GM12878 (cell line): ENCODE results near the gene CCBE1. TPM values are rescaled to one million over a fixed set of nuclear protein-coding genes. Genes with fewer than 3 reads are reported as not detected.

Experiments used
- ATAC-seq: fragments of 200-7000 bp; cut with Tn5 transposase; 3 replicates; pipeline ENCODE4 v1.9.1; 2020; ENCODE audit warnings: mild to moderate bottlenecking, moderate library complexity
- BruUV-seq: library from RNA; stranded (reverse); fragments of 400-500 nt; replicated peaks from 2 replicates; lab custom pipeline; 2021; lab: Mats Ljungman, UMichigan
- CTCF ChIA-PET: fragments of 300-600 bp; sonication (Branson Sonifier 250); formaldehyde crosslinking; extraction: SDS; loops from one replicate; lab custom pipeline; 2021; ENCODE audit warnings: inconsistent platforms; lab: Yijun Ruan, JAX
- POLR2A ChIA-PET: fragments of 350-600 bp; formaldehyde crosslinking; extraction: SDS; loops from one replicate; lab custom pipeline; 2021; ENCODE audit warnings: inconsistent platforms; lab: Charles Lee
- RAD21 ChIA-PET: fragments of 300-600 bp; sonication (Branson Sonifier 250); formaldehyde crosslinking; loops from one replicate; lab custom pipeline; 2023; ENCODE audit warnings: antibody characterized with exemption; ENCODE audit not compliant: unreplicated experiment; lab: Charles Lee
- SMC1A ChIA-PET: fragments of 300-600 bp; sonication (Branson Sonifier 250); formaldehyde crosslinking; loops from one replicate; lab custom pipeline; 2023; ENCODE audit not compliant: unreplicated experiment, uncharacterized antibody; lab: Charles Lee
- DNase-seq: peaks from one replicate; pipeline ENCODE4 v3.0.0-alpha.2; 2011; ENCODE audit warnings: low read depth, low spot score
- FAIRE-seq: peaks from 3 replicates; lab custom pipeline; 2011; peaks lifted over from hg19 to GRCh38; lab: Jason Lieb, UNC
- H2AFZ ChIP-seq: 2 replicates; pipeline ENCODE4 v1.6.0; 2011; ENCODE audit warnings: low read depth, low read length, control low read depth; ENCODE audit not compliant: control insufficient read depth
- H3K27ac ChIP-seq: 2 replicates; pipeline ENCODE4 v1.5.1; 2011; ENCODE audit warnings: control low read depth; ENCODE audit not compliant: control insufficient read depth, insufficient read depth
- H3K27me3 ChIP-seq, 2 experiments: replicated peaks in 1 of 2; 2 replicates each; pipeline versions ENCODE4 v1.6.0 to v1.6.1; 2011; ENCODE audit warnings: low read length in 1 of 2; ENCODE audit not compliant: control insufficient read depth in 2 of 2, insufficient read depth in 2 of 2
- H3K36me3 ChIP-seq, 2 experiments: 2 replicates each; pipeline ENCODE4 v1.5.1; 2011; ENCODE audit warnings: low read length in 1 of 2; ENCODE audit not compliant: control insufficient read depth in 2 of 2, insufficient read depth in 2 of 2
- H3K4me1 ChIP-seq: 2 replicates; pipeline ENCODE4 v1.6.1; 2011; ENCODE audit warnings: mild to moderate bottlenecking, low read length, moderate library complexity, mixed read lengths; ENCODE audit not compliant: control insufficient read depth, insufficient read depth
- H3K4me2 ChIP-seq: 2 replicates; pipeline ENCODE4 v1.6.0; 2011; ENCODE audit warnings: control low read depth; ENCODE audit not compliant: control insufficient read depth, insufficient read depth
- H3K4me3 ChIP-seq: fragments of 200-600 bp; sonication (generic); 2 replicates; pipeline ENCODE4 v1.5.1; 2016
- H3K79me2 ChIP-seq: 2 replicates; pipeline ENCODE4 v1.6.0; 2011; ENCODE audit warnings: low read length; ENCODE audit not compliant: control insufficient read depth, insufficient read depth
- H3K9ac ChIP-seq: 2 replicates; pipeline ENCODE4 v1.8.0; 2011; ENCODE audit warnings: low read length, control low read depth, mixed read lengths; ENCODE audit not compliant: control insufficient read depth, insufficient read depth
- H3K9me3 ChIP-seq: replicated peaks from 3 replicates; pipeline ENCODE4 v1.5.1; 2011; ENCODE audit warnings: mild to moderate bottlenecking, low read length; ENCODE audit not compliant: control insufficient read depth, insufficient read depth
- H4K20me1 ChIP-seq: 2 replicates; pipeline ENCODE4 v1.6.0; 2011; ENCODE audit not compliant: control insufficient read depth, insufficient read depth
- CBX5 ChIP-seq: sonication (generic); IDR thresholded peaks from 2 replicates; pipeline ENCODE4 v1.6.1; 2016; ENCODE audit warnings: low read depth, moderate library complexity, mild to moderate bottlenecking, inconsistent platforms
- CEBPZ ChIP-seq: fragments of 150-350 bp; IDR thresholded peaks from 2 replicates; pipeline ENCODE4 v1.6.1; 2016; ENCODE audit warnings: low read depth, low read length
- CREM ChIP-seq: IDR thresholded peaks from 2 replicates; pipeline ENCODE4 v1.6.1; 2014; ENCODE audit warnings: antibody characterized with exemption, low read depth
- DPF2 ChIP-seq: fragments of 450-650 bp; IDR thresholded peaks from 2 replicates; pipeline ENCODE4 v1.6.1; 2017; ENCODE audit warnings: mild to moderate bottlenecking
- EZH2 ChIP-seq: IDR thresholded peaks from 2 replicates; pipeline ENCODE4 v1.6.1; 2012; ENCODE audit warnings: low read depth, mild to moderate bottlenecking, control low read depth, inconsistent platforms, low read length, borderline replicate concordance; ENCODE audit not compliant: control insufficient read depth
- JUND ChIP-seq: IDR thresholded peaks from 2 replicates; pipeline ENCODE4 v1.6.1; 2012; ENCODE audit warnings: low read depth, mild to moderate bottlenecking, low read length, improper control_type of control experiment, moderate library complexity
- PAX8 ChIP-seq: fragments of 450-650 bp; IDR thresholded peaks from 2 replicates; pipeline ENCODE4 v1.6.1; 2017; ENCODE audit warnings: mild to moderate bottlenecking, moderate library complexity
- PML ChIP-seq: IDR thresholded peaks from 2 replicates; pipeline ENCODE4 v1.6.1; 2012; ENCODE audit warnings: low read length, inconsistent platforms
- SMC3 ChIP-seq: IDR thresholded peaks from 2 replicates; pipeline ENCODE4 v1.6.1; 2011; ENCODE audit warnings: low read length, improper control_type of control experiment, borderline replicate concordance
- SP1 ChIP-seq: IDR thresholded peaks from one replicate; pipeline ENCODE4 v1.6.1; 2011; ENCODE audit warnings: low read depth, low read length
- SREBF2 ChIP-seq: IDR thresholded peaks from 2 replicates; pipeline ENCODE4 v1.6.1; 2012; ENCODE audit warnings: mild to moderate bottlenecking, low read length
- TBL1XR1 ChIP-seq: IDR thresholded peaks from 2 replicates; pipeline ENCODE4 v1.6.1; 2012; ENCODE audit warnings: low read depth, low read length, improper control_type of control experiment
- ZNF24 ChIP-seq: fragments of 450-650 bp; IDR thresholded peaks from 2 replicates; pipeline ENCODE4 v1.6.1; 2017; ENCODE audit warnings: antibody characterized with exemption, mild to moderate bottlenecking
- ZZZ3 ChIP-seq: IDR thresholded peaks from 2 replicates; pipeline ENCODE4 v1.6.1; 2011; ENCODE audit warnings: low read depth; ENCODE audit not compliant: control insufficient read depth, insufficient read length
- WGBS: methylation state at CpG from one replicate; pipeline ENCODE4 v1.1.6; 2016; ENCODE audit warnings: low lambda C conversion rate; ENCODE audit not compliant: insufficient replicate concordance, insufficient coverage; ENCODE audit errors: missing lambda C conversion rate; 5-methylcytosine and 5-hydroxymethylcytosine counted together
- in situ Hi-C: fragments of 300-500 bp; cut with MboI; formaldehyde crosslinking; loops from 9 replicates; pipeline ENCODE4 v1.14.3; 2018; ENCODE audit warnings: mixed read lengths
- intact Hi-C: fragments of 100-400 bp; cut with micrococcal nuclease; formaldehyde crosslinking; loops from one replicate; pipeline ENCODE4 v1.14.2; 2022; ENCODE audit not compliant: unreplicated experiment
- polyA plus RNA-seq, 11 experiments: library from polyadenylated mRNA; depleted of rRNA in 4 of 11; unstranded in 6 of 11; stranded (reverse) in 5 of 11; fragments of >200 nt; fragmentation: Nextera tagmentation in 4 of 11; fragmentation: Illumina TruSeq in 1 of 11; extraction: Ambion mirVana in 4 of 11; extraction: Trizol in 1 of 11; gene quantifications; 1 replicate in 1 of 11; 2 replicates in 10 of 11; pipeline versions ENCODE4 v1.2.1 to v1.2.3, GENCODE V29; 2011 to 2016; ENCODE audit warnings: inconsistent platforms in 2 of 11, missing spikeins in 2 of 11, low read depth in 1 of 11
- total RNA-seq, 4 experiments: library from RNA; depleted of rRNA in 3 of 4; stranded (reverse); fragments of >200 nt in 3 of 4; fragmentation: Illumina TruSeq in 1 of 4; extraction: Trizol in 1 of 4; gene quantifications; 2 replicates each; pipeline versions ENCODE4 v1.2.1 to v1.2.3, GENCODE V29; 2013 to 2021

Gene CCBE1
- total and polyA plus RNA-seq, 10 of the 15 experiments (the other 5 are each of a cell fraction or from before 2014, with no cell fraction given), result 0.03 to 0.49 (median 0.04) TPM; not detected in 7

GRCh38 chr18:59550174-59550516 lies 147.1 kb downstream of the CCBE1 start (continued):
- TF ChIP-seq CBX5, result no peak
- TF ChIP-seq ZZZ3, result no peak
- no peak for TF ChIP-seq CEBPZ

GRCh38 chr18:59549503-59550173 lies 147.6 kb downstream of the CCBE1 start:
- Histone ChIP-seq H3K9ac (no peak overlapping the region), H3K4me2 (no peak overlapping the region), H3K79me2 (no peaks in the 10 kb centered on the region), H3K9me3 (no peaks in the 10 kb centered on the region), H3K27me3 (no peaks in the 10 kb centered on the region), H4K20me1 (no peaks in the 10 kb centered on the region), H3K27ac (no peak overlapping the region), H3K36me3 (no peaks in the 10 kb centered on the region), H3K4me3 (no peak overlapping the region), H3K4me1 (no peaks in the 10 kb centered on the region), H2AFZ (no peak overlapping the region)
- WGBS, result 30% methylated on average over 3 of the region's 3 CpGs
- no TSS peak for BruUV-seq
- ChIA-PET RAD21 (no interaction called here), CTCF (no interaction called here), POLR2A (no interaction called here), SMC1A (interaction anchor here (0.8 kb wide), 1 partner anchor 17 kb away, joined by 3 read pairs; no protein-coding TSS in a partner anchor)
- DNase-seq (no peak), FAIRE-seq (no peak), ATAC-seq (no peak)
- in situ Hi-C loops (no loop called here), intact Hi-C loops (no loop called here)
- no peak for TF ChIP-seq SMC3
- TF ChIP-seq CREM, result no peak
- no peak for TF ChIP-seq SP1
- no peak for TF ChIP-seq EZH2
- no peak for TF ChIP-seq PAX8
- TF ChIP-seq TBL1XR1, result no peak
- TF ChIP-seq PML, result no peak
- no peak for TF ChIP-seq JUND
- no peak for TF ChIP-seq DPF2
- TF ChIP-seq SREBF2, result no peak
- TF ChIP-seq ZNF24, result no peak
- no peak for TF ChIP-seq CBX5
